PC-3 (cell line): ENCODE measurements around the gene DNAJC5. TPM values are rescaled to one million over a fixed set of nuclear protein-coding genes. Genes with fewer than 3 reads are reported as not detected.

Source experiments
- ATAC-seq: fragments of 200-7000 bp; cut with Tn5 transposase; 2 replicates; pipeline ENCODE4 v1.9.1; 2020; ENCODE audit warnings: mild to moderate bottlenecking, moderate library complexity
- BruUV-seq: library from RNA; stranded (reverse); fragments of 400-500 nt; replicated peaks from 2 replicates; lab custom pipeline; 2021; lab: Mats Ljungman, UMichigan
- CTCF ChIA-PET: fragments of 300-600 bp; sonication (Branson Sonifier 250); formaldehyde crosslinking; loops from one replicate; lab custom pipeline; 2022; ENCODE audit warnings: antibody characterized with exemption; lab: Charles Lee
- POLR2A ChIA-PET: fragments of 300-600 bp; sonication (Branson Sonifier 250); formaldehyde crosslinking; loops from one replicate; lab custom pipeline; 2022; ENCODE audit warnings: antibody characterized with exemption; ENCODE audit not compliant: unreplicated experiment; lab: Charles Lee
- DNase-seq: peaks from one replicate; pipeline ENCODE4 v3.0.0-alpha.2; 2015
- H2AFZ ChIP-seq: fragments of 300-600 bp; sonication (generic); 2 replicates; pipeline ENCODE4 v1.6.0; 2016; ENCODE audit warnings: antibody characterized with exemption, low read length
- H3F3A ChIP-seq: fragments of 300-600 bp; sonication (generic); one replicate; pipeline ENCODE4 v1.6.0; 2017; ENCODE audit warnings: antibody characterized with exemption, low read length, control low read depth, mild to moderate bottlenecking; ENCODE audit not compliant: unreplicated experiment
- H3K27ac ChIP-seq: fragments of 300-600 bp; sonication (generic); 2 replicates; pipeline ENCODE4 v1.5.1; 2016; ENCODE audit warnings: mild to moderate bottlenecking, low read length
- H3K27me3 ChIP-seq: fragments of 300-600 bp; sonication (generic); 2 replicates; pipeline ENCODE4 v1.6.1; 2016; ENCODE audit warnings: low read length, mixed read lengths
- H3K36me3 ChIP-seq: fragments of 300-600 bp; sonication (generic); 2 replicates; pipeline ENCODE4 v1.6.1; 2016; ENCODE audit warnings: low read depth, mixed run types, low read length, mixed read lengths
- H3K4me1 ChIP-seq: fragments of 300-600 bp; sonication (generic); 2 replicates; pipeline ENCODE4 v1.5.1; 2016; ENCODE audit warnings: low read length; ENCODE audit not compliant: insufficient read depth
- H3K4me2 ChIP-seq: fragments of 300-600 bp; sonication (generic); 2 replicates; pipeline ENCODE4 v1.6.0; 2016; ENCODE audit warnings: low read length
- H3K4me3 ChIP-seq: fragments of 300-600 bp; sonication (generic); 2 replicates; pipeline ENCODE4 v1.5.1; 2016; ENCODE audit warnings: mild to moderate bottlenecking, low read length, mixed read lengths
- H3K79me2 ChIP-seq: fragments of 300-600 bp; sonication (generic); 2 replicates; pipeline ENCODE4 v1.6.1; 2017; ENCODE audit warnings: low read length, mixed read lengths
- H3K9ac ChIP-seq: fragments of 300-600 bp; sonication (generic); 2 replicates; pipeline ENCODE4 v1.6.0; 2016; ENCODE audit warnings: mild to moderate bottlenecking, low read length
- H3K9me2 ChIP-seq: fragments of 300-600 bp; sonication (generic); replicated peaks from 2 replicates; pipeline ENCODE4 v1.6.1; 2016; ENCODE audit warnings: mixed run types, low read length, mixed read lengths
- H3K9me3 ChIP-seq: fragments of 300-600 bp; sonication (generic); 2 replicates; pipeline ENCODE4 v1.6.1; 2016; ENCODE audit warnings: low read length, mixed read lengths
- H4K20me1 ChIP-seq: fragments of 300-600 bp; sonication (generic); 2 replicates; pipeline ENCODE4 v1.6.1; 2016; ENCODE audit warnings: low read length, mixed read lengths
- CTCF ChIP-seq: fragments of 300-600 bp; sonication (generic); conservative IDR thresholded peaks from 2 replicates; pipeline ENCODE4 v1.5.1; 2017; ENCODE audit warnings: antibody characterized with exemption, low read depth, mild to moderate bottlenecking, low read length
- EZH2 ChIP-seq: fragments of 300-600 bp; sonication (generic); IDR thresholded peaks from one replicate; pipeline ENCODE4 v1.6.1; 2017; ENCODE audit warnings: antibody characterized with exemption, mild to moderate bottlenecking, low read length; ENCODE audit not compliant: unreplicated experiment
- EZH2phosphoT487 ChIP-seq: fragments of 300-600 bp; sonication (generic); IDR thresholded peaks from 2 replicates; pipeline ENCODE4 v1.6.1; 2018; ENCODE audit warnings: mild to moderate bottlenecking, antibody characterized with exemption, low read length, borderline replicate concordance
- intact Hi-C: fragments of 100-400 bp; cut with micrococcal nuclease; formaldehyde crosslinking; loops from 2 replicates; pipeline ENCODE4 v1.9.0; 2023
- total RNA-seq: library from RNA; depleted of rRNA; stranded (reverse); fragments of >200 nt; gene quantifications from 2 replicates; pipeline ENCODE4 v1.2.3, GENCODE V29; 2014

DNAJC5 gene
- total RNA-seq, 1 experiment from 2014 or later, result 73.7 TPM

- no TSS peak for BruUV-seq
- H3K36me3 ChIP-seq, result peaks cover 58% of the 10 kb centered on the region
Measured at GRCh38 chr20:63882257-63883200, 12.4 kb upstream of the DNAJC5 start.

GRCh38 chr20:63883201-63883593, 11.7 kb upstream of the DNAJC5 start:
- ATAC-seq (no peak), DNase-seq (no peak)
- no peak overlapping the region for H3K4me3 ChIP-seq
- ChIA-PET CTCF (no interaction called here), POLR2A (interaction anchor here (1.1 kb wide), 1 partner anchor 11 kb away, joined by 5 read pairs; no protein-coding TSS in a partner anchor)
- no peak overlapping the region for H3K27ac ChIP-seq
- H3K36me3 ChIP-seq, result peaks cover 58% of the 10 kb centered on the region
- peaks cover 41% of the 10 kb centered on the region for H4K20me1 ChIP-seq
- BruUV-seq, result no TSS peak
- H3K79me2 ChIP-seq, result peaks cover 64% of the 10 kb centered on the region
- no peak overlapping the region for H3K9ac ChIP-seq
- 0 out of 2 replicates have a peak, but pooled peaks cover 8% of the 10 kb centered on the region for H3K4me1 ChIP-seq
- H3F3A ChIP-seq, result no peaks in the 10 kb centered on the region
- no peaks in the 10 kb centered on the region for H3K27me3 ChIP-seq
- TF ChIP-seq EZH2phosphoT487 (no peak), CTCF (no peak), EZH2 (no peak)
- intact Hi-C loops, result no loop called here
- no peak overlapping the region for H3K4me2 ChIP-seq
- H3K9me2 ChIP-seq, result no peaks in the 10 kb centered on the region
- no peak overlapping the region for H2AFZ ChIP-seq
- H3K9me3 ChIP-seq, result no peaks in the 10 kb centered on the region

More at GRCh38 chr20:63882257-63883200, 12.4 kb upstream of the DNAJC5 start:
- Histone ChIP-seq H3K9me2 (no peaks in the 10 kb centered on the region), H3K79me2 (peaks cover 66% of the 10 kb centered on the region), H3K27ac (no peak overlapping the region), H2AFZ (no peak overlapping the region), H3K4me1 (0 out of 2 replicates have a peak, but pooled peaks cover 8% of the 10 kb centered on the region), H3F3A (no peaks in the 10 kb centered on the region), H3K27me3 (no peaks in the 10 kb centered on the region), H3K4me3 (no peak overlapping the region), H4K20me1 (peaks cover 43% of the 10 kb centered on the region), H3K4me2 (no peak overlapping the region), H3K9me3 (no peaks in the 10 kb centered on the region), H3K9ac (no peak overlapping the region)
- ATAC-seq (peak; percentile 32; the same call in 1 of the 2 replicates), DNase-seq (no peak)
- POLR2A ChIA-PET, result interaction anchor here (1.1 kb wide), 1 partner anchor 12 kb away, joined by 5 read pairs; no protein-coding TSS in a partner anchor
- intact Hi-C loops, result no loop called here
- CTCF ChIA-PET, result no interaction called here
- TF ChIP-seq EZH2 (no peak), EZH2phosphoT487 (no peak), CTCF (no peak)
